ENCODE results near the gene SRP14. TPM values are rescaled to one million over a fixed set of nuclear protein-coding genes. Genes with fewer than 3 reads are reported as not detected.
"Not testable (repeated sequence)": the region's sequence is repeated elsewhere in the genome, so short reads cannot be mapped to it uniquely, and the experiment has no call there.

SRP14 gene
- total RNA-seq, 4 donors from 2014 or later = 177 to 369 (median 237) TPM

DNA sequence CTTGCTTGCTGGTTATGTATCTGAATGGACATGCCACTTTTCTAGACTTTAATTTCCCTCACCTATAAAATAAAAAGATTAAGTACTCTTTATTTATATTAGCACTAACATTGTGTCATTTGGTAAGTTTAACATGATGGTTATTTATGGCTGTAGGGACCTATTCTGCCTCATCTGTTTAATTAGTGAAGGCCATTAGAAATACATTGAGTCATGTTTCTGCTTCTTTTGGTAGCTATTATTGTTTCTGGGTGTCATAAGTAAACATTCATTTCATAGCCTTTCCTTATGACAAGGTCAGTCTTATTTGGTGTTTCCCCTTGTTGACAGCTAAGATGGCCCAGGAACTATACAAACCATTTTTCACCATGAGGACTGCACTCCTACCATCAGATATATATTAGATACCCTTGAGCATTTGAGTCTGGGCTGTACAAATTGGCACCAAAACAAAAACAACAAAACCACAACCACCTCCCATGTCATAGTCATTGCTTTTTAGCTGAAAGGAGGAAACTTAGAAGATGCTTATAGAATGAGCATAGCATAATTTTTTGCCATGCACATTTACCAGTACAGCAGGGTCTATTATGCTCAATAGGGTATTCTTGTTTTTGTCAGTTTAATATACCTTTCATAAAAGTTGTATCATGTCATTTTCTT is 39.3 kb downstream of the SRP14 start:
- H3K36me3 ChIP-seq = peaks cover 0 to 90% (median 5%) of the 10 kb centered on the region in 3 donors
- H3K4me1 ChIP-seq = no peaks in the 10 kb centered on the region
- TF ChIP-seq, protein P1, sequence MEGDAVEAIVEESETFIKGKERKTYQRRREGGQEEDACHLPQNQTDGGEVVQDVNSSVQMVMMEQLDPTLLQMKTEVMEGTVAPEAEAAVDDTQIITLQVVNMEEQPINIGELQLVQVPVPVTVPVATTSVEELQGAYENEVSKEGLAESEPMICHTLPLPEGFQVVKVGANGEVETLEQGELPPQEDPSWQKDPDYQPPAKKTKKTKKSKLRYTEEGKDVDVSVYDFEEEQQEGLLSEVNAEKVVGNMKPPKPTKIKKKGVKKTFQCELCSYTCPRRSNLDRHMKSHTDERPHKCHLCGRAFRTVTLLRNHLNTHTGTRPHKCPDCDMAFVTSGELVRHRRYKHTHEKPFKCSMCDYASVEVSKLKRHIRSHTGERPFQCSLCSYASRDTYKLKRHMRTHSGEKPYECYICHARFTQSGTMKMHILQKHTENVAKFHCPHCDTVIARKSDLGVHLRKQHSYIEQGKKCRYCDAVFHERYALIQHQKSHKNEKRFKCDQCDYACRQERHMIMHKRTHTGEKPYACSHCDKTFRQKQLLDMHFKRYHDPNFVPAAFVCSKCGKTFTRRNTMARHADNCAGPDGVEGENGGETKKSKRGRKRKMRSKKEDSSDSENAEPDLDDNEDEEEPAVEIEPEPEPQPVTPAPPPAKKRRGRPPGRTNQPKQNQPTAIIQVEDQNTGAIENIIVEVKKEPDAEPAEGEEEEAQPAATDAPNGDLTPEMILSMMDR (IDR thresholded peaks at IDR 0.05) = no peak
- no peak for TF ChIP-seq POLR2A (IDR thresholded peaks at IDR 0.05)
- H3K27me3 ChIP-seq = no peaks in the 10 kb centered on the region
- no peak for DNase-seq
- no peaks in the 10 kb centered on the region for H3K9me3 ChIP-seq
- no peak overlapping the region for H3K4me3 ChIP-seq
- intact Hi-C loops (cut with DNase I) = no loop called here
- H3K27ac ChIP-seq = no peak overlapping the region

DNA sequence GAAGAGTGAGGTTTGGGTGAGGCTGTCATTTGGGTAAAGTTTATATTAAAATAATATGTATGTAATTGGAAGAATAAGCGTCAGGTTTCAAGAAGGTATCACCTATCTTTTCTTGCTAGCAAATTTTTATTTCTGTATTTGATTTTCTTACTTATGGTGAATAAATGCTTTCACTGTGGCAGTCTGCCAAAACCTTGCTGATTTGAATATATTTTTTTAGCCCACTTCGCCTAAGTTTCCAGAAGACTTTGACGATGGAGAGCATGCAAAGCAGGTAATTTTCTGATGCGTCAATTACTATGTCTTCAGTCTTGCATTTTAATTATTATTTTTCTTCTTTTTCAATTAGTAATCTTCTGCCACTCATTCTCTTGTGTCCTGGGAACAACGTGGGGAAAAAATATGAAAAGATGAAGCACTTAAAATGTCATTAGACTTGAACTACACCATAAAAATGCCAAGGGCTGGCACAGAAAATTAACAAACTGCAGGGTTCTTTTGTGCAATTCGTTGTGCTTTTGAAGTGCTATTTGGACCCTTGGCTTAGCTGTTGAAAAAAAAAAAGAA is 40.4 kb downstream of the SRP14 start:
- 76% methylated on average over 6 of the region's 6 CpGs for WGBS, 2 donors

DNA sequence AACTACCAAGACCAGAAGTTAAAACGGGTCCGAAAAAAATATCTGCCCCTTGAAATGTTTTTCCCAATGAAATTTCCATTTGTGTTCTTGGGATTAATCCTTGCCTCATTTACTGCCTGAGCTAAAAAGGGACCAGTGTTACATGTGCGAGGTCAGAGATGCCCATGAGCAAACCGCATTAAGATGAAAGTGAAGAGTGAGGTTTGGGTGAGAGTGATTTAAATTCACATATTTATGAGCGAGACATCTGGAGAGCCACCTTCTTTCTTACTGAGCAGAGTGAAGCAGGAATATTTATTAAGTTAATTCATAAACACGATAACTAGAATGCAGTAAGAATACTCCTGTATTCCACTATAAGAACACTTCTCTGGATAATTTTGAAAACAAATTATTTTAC is 41.3 kb downstream of the SRP14 start:
- Histone ChIP-seq H3K4me3 (no peak overlapping the region), H3K36me3 (peaks cover 2 to 90% (median 6%) of the 10 kb centered on the region in 3 donors), H3K27me3 (no peaks in the 10 kb centered on the region), H3K4me1 (no peaks in the 10 kb centered on the region), H3K9me3 (no peaks in the 10 kb centered on the region), H3K27ac (no peak overlapping the region)
- intact Hi-C loops (cut with DNase I) = no loop called here
- 89 to 94% methylated on average over 6 of the region's 6 CpGs for WGBS, 2 donors
- TF ChIP-seq, protein P1 (IDR thresholded peaks at IDR 0.05) = no peak
- no peak for TF ChIP-seq POLR2A (IDR thresholded peaks at IDR 0.05)
- DNase-seq = no peak

More for the DNA sequence above, 40.4 kb downstream of the SRP14 start:
- no peaks in the 10 kb centered on the region for H3K27me3 ChIP-seq
- no peaks in the 10 kb centered on the region for H3K4me1 ChIP-seq
- no peak for DNase-seq
- intact Hi-C loops (cut with DNase I) = no loop called here
- no peaks in the 10 kb centered on the region for H3K9me3 ChIP-seq
- TF ChIP-seq, protein P1 (IDR thresholded peaks at IDR 0.05) = no peak
- no peak for TF ChIP-seq POLR2A (IDR thresholded peaks at IDR 0.05)
- no peak overlapping the region for H3K27ac ChIP-seq
- H3K36me3 ChIP-seq = peaks cover 0 to 90% (median 5%) of the 10 kb centered on the region in 3 donors
- no peak overlapping the region for H3K4me3 ChIP-seq

DNA sequence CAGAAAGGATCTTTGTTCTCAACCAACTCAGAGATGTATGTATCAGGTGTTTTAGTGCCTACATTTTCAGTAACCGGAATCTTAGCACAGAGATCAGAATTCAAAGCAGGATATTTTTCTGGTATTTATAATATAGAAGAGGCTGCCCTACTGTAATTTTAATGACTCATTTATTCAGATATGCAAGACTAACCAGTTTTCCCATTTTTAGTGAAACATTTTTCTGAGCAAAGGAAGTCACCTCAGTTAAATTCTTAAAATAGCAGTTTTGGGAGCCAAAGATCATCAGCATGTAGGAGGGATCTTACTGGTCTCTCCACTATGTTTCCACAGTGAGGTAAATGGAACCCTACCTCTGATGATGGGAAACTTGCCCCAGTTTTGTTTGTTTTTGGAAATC is 42.0 kb downstream of the SRP14 start:
- H3K27me3 ChIP-seq = no peaks in the 10 kb centered on the region
- WGBS, 2 donors = 88 to 100% methylated on average over 1 of the region's 1 CpG
- intact Hi-C loops (cut with DNase I) = no loop called here
- H3K9me3 ChIP-seq = no peaks in the 10 kb centered on the region
- no peaks in the 10 kb centered on the region for H3K4me1 ChIP-seq
- no peak for DNase-seq
- no peak for TF ChIP-seq POLR2A (IDR thresholded peaks at IDR 0.05)
- TF ChIP-seq, protein P1 (IDR thresholded peaks at IDR 0.05) = no peak
- H3K27ac ChIP-seq = no peak overlapping the region
- H3K4me3 ChIP-seq = no peak overlapping the region
- peaks cover 5 to 90% (median 6%) of the 10 kb centered on the region in 3 donors for H3K36me3 ChIP-seq

DNA sequence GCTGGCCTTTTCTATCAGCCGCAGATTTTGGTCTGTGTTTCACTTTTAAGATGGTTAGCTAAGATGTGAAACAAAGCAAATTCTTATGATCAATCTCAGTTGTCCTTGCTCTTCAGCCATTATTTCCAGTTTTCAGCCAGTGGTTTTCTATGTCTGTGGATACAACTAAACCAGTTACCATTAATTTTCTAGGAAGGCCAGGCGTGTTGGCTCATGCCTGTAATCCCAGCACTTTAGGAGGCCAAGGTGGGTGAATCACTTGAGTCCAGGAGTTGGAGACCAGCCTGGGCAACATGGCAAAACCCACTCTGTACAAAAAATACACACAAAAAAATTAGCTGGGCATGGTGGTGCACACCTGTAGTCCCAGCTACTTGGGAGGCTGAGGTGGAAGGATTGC is 42.8 kb downstream of the SRP14 start:
- H3K4me1 ChIP-seq; H3K27ac ChIP-seq; DNase-seq; H3K4me3 ChIP-seq; H3K9me3 ChIP-seq; H3K27me3 ChIP-seq; intact Hi-C loops (cut with DNase I): not testable (repeated sequence)
- H3K36me3 ChIP-seq = peaks cover 5 to 90% (median 6%) of the 10 kb centered on the region in 3 donors
- 83 to 94% methylated on average over 2 of the region's 2 CpGs for WGBS, 2 donors

DNA sequence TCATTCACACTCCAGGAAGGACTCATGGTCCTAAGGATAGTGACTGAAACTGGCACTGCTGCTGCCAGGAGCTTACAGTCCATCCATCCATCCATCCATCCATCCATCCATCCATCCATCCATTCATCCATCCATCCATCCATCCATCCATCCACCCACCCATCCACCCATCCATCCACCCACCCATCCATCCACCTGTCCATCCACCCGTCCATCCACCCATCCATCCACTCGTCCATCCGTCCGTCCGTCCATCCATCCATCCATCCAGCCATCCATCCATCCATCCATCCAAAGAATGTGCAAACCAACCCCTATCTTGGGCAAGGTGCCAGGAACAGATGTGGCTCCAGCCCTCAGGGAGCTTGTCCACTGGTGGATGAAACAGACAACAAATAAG is 46.0 kb downstream of the SRP14 start:
- H3K4me1 ChIP-seq; DNase-seq; H3K4me3 ChIP-seq; H3K27me3 ChIP-seq; H3K27ac ChIP-seq; H3K9me3 ChIP-seq; intact Hi-C loops (cut with DNase I): not testable (repeated sequence)
- H3K36me3 ChIP-seq = peaks cover 5 to 97% (median 15%) of the 10 kb centered on the region in 3 donors
- WGBS, 2 donors = 86 to 97% methylated on average over 5 of the region's 5 CpGs
